HG03521 (cell line): ENCODE results near the gene ATRNL1.
A peak's percentile ranks its signal among the peaks of the same experiment; 100 is the strongest.

ENCODE experiments used
- ATAC-seq: cut with Tn5 transposase; IDR thresholded peaks from one replicate; pipeline ENCODE4 v1.9.1; 2021; ENCODE audit warnings: mild to moderate bottlenecking, moderate library complexity; ENCODE audit not compliant: unreplicated experiment

The ATRNL1 gene

GRCh38 chr10:115867305-115867704 lies 774.1 kb downstream of the ATRNL1 start:
- no peak for ATAC-seq

GRCh38 chr10:115871855-115872254 lies 778.7 kb downstream of the ATRNL1 start:
- no peak for ATAC-seq

- ATAC-seq: no peak
Measured at GRCh38 chr10:115875172-115875571, 782.0 kb downstream of the ATRNL1 start.

GRCh38 chr10:115879372-115880089 lies 786.4 kb downstream of the ATRNL1 start:
- peak; percentile 85 for ATAC-seq

GRCh38 chr10:115882021-115882420 lies 788.9 kb downstream of the ATRNL1 start:
- no peak for ATAC-seq

- no peak for ATAC-seq
Measured at GRCh38 chr10:115883372-115883771, 790.2 kb downstream of the ATRNL1 start.

- no peak for ATAC-seq
Measured at GRCh38 chr10:115884331-115884730, 791.2 kb downstream of the ATRNL1 start.

GRCh38 chr10:115895166-115895565 lies 802.0 kb downstream of the ATRNL1 start:
- no peak for ATAC-seq

- ATAC-seq: no peak
Measured at GRCh38 chr10:115898242-115898641, 805.1 kb downstream of the ATRNL1 start.

GRCh38 chr10:115902596-115902995 lies 809.4 kb downstream of the ATRNL1 start:
- ATAC-seq: no peak

GRCh38 chr10:115903207-115903606 lies 810.0 kb downstream of the ATRNL1 start:
- ATAC-seq: no peak

GRCh38 chr10:115903845-115904244 lies 810.7 kb downstream of the ATRNL1 start:
- ATAC-seq: no peak

GRCh38 chr10:115909037-115909436 lies 815.9 kb downstream of the ATRNL1 start:
- ATAC-seq: no peak

GRCh38 chr10:115909962-115910731 lies 817.0 kb downstream of the ATRNL1 start:
- ATAC-seq: no peak

GRCh38 chr10:115914475-115914874 lies 821.3 kb downstream of the ATRNL1 start:
- no peak for ATAC-seq

- no peak for ATAC-seq
Measured at GRCh38 chr10:115915429-115915828, 822.3 kb downstream of the ATRNL1 start.

- no peak for ATAC-seq
Measured at GRCh38 chr10:115918812-115919211, 825.6 kb downstream of the ATRNL1 start.

- no peak for ATAC-seq
Measured at GRCh38 chr10:115921795-115922194, 828.6 kb downstream of the ATRNL1 start.

GRCh38 chr10:115931309-115931708 lies 838.1 kb downstream of the ATRNL1 start:
- ATAC-seq: no peak

- no peak for ATAC-seq
Measured at GRCh38 chr10:115932099-115932498, 838.9 kb downstream of the ATRNL1 start.

GRCh38 chr10:115933098-115933497 lies 839.9 kb downstream of the ATRNL1 start:
- no peak for ATAC-seq

- no peak for ATAC-seq
Measured at GRCh38 chr10:115935731-115936130, 842.6 kb downstream of the ATRNL1 start.
